GM18507 (cell line): ENCODE results near the gene ADAT1.
A peak's percentile ranks its signal among the peaks of the same experiment; 100 is the strongest.
"Not testable (repeated sequence)": the region's sequence is repeated elsewhere in the genome, so short reads cannot be mapped to it uniquely, and the experiment has no call there.

ENCODE experiments used
- DNase-seq: peaks from one replicate; pipeline ENCODE4 v3.0.0; 2011; ENCODE audit warnings: low read depth; ENCODE audit not compliant: insufficient read length; ENCODE audit errors: extremely low spot score
- FAIRE-seq: peaks from 2 replicates; lab custom pipeline; 2011; peaks lifted over from hg19 to GRCh38; lab: Jason Lieb, UNC

ADAT1 gene

DNA sequence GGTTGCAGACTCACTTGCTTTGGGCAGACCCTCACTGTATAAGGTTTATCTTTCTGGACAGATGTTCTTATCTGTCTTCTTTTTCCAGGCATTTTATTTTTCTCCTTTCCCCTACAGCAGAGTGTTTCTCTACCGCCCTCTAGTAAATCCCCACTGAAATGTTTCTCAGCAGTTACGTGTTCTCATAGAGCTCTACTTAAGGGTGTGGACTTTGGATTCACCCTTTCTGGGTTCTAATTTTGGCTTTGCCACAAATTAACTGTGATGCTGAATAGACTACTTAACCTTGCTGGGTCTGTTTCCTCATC lies 2.0 kb downstream of the ADAT1 start:
- DNase-seq (no peak), FAIRE-seq (peak; percentile 61)

GRCh38 chr16:75620326-75621169 lies 2.5 kb downstream of the ADAT1 start:
- FAIRE-seq (no peak), DNase-seq (no peak)

GRCh38 chr16:75618780-75619179 lies 4.3 kb downstream of the ADAT1 start:
- FAIRE-seq (no peak), DNase-seq (no peak)

DNA sequence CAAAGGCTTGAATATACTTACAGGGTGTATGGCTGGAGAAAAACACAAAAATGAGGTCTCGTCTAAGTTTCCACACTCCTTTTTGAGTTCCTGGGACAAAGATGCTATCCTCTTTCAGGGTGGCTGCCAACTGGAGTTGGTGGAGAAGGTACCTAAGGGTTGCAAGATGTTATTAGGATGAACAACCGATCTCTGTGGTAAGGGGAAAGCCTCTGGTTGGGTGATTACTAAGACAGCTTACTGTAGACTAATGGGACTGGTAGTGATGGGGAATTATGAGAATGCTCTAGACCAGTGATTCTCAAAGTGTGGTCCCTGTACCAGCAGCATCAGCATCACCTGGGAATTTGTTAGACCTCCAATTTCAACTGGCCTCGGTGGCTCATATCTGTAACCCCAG lies 6.0 kb downstream of the ADAT1 start:
- FAIRE-seq (no peak), DNase-seq (no peak)

- FAIRE-seq (no peak), DNase-seq (no peak)
These were observed 6.5 kb downstream of the ADAT1 start for GRCh38 chr16:75616521-75617010.

DNA sequence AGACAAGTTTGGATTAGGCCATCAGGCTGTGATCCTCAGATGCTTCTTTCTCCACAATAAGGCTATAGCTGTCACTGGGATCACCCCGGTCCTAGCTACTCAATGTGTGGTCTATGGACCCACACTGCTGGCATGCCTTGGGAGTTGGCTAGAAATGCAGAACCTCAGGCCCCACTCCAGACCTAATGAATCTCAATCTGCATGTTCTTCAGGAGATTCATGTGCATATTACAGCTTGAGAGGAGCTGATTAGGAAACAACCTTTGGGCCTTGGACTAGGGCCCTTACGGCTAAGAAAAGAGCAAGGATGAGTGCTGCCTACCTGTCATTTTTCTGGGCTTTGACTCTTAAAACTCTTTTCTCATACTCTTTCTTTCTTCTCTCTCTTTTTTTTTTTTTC lies 7.5 kb downstream of the ADAT1 start:
- FAIRE-seq (no peak), DNase-seq (no peak)

DNA sequence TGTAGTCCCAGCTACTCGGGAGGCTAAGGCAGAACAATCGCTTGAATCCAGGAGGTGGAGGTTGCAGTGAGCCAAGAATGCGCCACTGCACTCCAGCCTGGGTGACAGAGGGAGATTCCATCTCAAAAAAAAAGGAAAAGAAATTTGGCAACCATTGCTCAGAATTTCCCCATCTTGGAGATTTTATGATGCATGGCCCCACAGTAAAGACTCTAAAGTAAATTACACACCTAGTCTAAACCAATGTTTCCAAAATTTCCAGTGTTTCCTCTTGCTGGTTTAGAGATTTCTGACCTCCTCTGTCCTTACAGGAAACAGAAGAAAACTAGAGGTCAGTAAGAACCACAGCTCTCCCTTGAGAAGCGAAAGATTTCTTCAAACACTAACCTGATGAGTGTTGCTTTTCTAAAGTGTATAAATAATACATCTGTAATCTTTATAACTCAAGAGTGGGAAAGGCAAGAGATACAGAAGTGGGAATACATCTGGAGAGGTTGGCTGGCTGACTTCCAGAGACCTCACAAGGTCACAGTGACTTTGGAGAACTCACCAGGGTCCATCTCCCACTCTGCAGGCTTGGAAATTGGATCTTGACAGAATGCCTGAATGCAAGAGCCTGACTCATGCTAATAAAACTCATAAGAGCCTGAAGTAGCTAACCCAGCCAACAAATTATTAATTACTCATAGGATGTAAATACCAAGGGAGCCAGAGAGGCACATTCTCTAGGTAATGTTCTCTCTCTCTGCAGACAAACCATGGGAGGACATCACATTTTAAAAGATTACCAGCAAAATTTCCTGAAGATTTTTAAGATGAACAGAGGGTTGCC lies 8.8 kb downstream of the ADAT1 start:
- FAIRE-seq (no peak), DNase-seq (no peak)

DNA sequence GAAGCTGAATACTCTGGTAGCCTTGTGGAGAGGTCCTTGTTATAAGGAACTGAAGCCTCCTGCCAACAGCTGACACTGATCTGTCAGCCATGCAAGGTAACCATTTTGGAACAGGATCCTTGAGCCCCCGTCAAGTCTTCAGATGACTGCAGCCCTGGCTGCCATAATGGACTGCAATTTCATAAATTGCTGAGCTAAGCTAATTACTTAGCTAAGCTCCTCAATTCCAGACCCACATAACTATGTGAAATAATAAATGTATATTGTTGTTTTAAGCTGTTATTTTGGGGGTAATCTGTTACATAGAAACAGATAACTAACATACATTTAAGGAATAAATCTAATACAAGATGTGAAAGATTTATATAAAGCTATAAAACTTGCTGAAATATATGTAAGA lies 16.6 kb downstream of the ADAT1 start:
- FAIRE-seq: no peak
- DNase-seq: no peak

DNA sequence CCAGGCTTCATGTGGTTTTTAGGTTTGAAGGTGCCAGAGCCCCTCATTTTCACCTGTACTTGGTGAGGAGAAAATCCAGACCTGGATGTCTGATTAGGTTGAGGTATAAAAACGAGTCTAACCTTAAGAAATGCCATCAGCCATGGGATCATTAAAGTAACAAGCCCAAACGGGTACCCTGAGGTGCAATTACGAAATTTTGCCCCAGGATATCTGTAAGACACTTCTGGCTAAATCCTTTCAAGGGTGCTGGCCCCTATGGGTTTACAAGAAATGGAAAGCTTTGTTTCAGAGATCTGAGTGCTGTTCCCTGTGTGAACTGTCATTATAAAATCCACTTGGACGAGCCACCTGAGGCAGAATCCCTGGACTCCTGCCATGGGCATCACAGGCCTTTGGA lies 19.8 kb downstream of the ADAT1 start:
- DNase-seq: no peak
- FAIRE-seq: no peak

- DNase-seq (no peak), FAIRE-seq (no peak)
These were observed 23.4 kb downstream of the ADAT1 start for GRCh38 chr16:75599452-75600277.

DNA sequence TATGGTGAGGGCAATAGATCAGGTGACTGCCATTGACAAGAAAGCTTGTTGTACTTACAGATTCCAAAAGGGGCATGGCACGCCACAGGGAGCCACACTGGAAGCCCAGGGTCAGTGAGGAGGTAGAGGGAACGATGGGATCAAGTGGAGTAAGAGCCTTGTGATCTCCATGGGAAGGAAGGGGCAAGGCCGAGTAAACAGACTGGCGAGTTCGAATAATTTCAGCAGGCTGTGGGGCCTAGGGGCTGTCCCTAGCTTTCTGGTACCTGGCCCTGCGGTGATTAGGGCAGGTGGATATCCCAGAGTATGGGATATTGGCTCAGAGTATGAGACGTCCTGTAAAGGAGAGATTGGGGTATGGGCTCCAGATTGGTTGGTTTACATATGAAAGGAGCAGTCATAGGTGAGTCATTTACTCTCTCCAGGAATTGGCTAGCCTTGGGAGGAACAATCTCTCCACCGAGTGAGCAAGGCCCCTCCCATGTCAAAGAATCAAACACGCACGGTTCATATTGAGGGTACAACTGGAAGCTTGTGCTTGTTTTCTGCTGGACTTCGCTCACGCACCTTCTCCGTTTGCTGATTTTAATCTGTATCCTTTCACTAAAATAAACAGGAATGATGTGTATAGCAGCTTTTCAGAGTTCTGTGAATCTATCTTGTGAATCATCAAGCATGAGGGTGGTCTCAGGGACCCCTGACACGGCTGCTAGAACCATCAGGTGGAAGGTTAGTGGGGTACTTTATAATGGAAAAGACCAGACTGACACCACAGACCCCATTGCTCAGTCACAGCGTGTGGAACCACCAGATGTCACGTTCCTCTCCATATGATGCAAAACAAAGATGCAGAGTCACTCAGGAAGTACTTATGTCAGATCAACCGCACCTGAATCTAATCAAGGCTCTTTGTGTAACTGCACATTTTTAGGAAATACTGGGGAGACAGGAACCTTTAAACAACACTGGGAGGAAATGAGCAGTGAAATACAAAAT lies 29.0 kb downstream of the ADAT1 start:
- FAIRE-seq (no peak), DNase-seq (no peak)

DNA sequence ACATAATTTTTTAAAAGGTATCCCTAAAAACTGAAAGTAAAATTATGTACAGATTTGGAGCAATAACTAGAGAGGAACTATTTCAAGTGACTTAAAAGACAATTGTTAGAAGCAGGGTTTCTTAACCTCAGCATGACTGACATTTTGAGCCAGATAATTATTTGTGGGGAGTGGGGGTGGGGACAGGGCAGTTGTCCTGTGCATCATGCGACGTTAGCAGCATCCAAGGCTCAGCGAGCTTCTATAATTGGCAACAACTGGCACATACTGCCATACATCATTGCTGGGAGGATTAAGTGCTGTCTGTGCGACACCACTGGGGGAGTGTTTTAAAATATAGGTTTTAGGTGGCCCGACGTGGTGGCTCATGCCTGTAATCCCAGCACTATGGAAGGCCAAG lies 29.8 kb downstream of the ADAT1 start:
- no peak for FAIRE-seq
- DNase-seq: no peak

DNA sequence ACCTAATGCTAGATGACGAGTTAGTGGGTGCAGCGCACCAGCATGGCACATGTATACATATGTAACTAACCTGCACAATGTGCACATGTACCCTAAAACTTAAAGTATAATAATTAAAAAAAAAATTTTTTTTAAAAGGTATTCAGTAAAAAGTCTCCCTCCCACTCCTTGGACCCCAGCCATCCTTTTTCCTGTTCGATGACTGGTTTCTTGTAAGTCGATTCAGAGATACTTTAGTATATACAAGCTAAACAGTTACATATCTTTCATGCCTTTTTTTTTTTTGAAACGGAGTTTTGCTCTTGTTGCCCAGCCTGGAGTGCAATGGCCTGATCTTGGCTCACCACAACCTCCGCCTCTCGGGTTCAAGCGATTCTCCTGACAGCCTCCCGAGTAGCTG lies 31.2 kb downstream of the ADAT1 start:
- not testable (repeated sequence) for DNase-seq, FAIRE-seq

GRCh38 chr16:75590920-75591843 lies 31.9 kb downstream of the ADAT1 start:
- FAIRE-seq (no peak), DNase-seq (no peak)

GRCh38 chr16:75589306-75589705 lies 33.8 kb downstream of the ADAT1 start:
- FAIRE-seq: no peak

GRCh38 chr16:75588716-75589115 lies 34.4 kb downstream of the ADAT1 start:
- DNase-seq (no peak), FAIRE-seq (no peak)

More at GRCh38 chr16:75589306-75589705, 33.8 kb downstream of the ADAT1 start:
- DNase-seq: no peak

DNA sequence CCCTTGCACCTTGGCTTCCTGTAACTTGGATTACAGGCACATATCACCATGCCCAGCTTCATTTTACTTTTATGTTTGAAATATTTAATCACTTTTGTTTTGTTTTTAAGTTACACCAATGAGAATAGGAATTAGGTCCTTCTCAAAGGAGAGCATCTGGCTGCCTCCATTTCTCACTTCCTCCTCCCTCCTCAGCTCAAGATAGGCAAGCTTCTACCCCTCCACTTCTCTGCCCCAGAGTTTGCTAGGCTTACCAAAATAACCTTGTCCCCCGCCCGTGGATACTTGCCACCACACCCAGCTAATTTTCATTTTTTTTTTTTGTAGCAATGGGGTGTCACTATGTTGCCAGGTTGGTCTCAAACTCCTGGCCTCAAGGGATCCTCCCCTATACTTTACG lies 39.0 kb downstream of the ADAT1 start:
- FAIRE-seq (peak; percentile 12), DNase-seq (no peak)
